ENCODE results near the gene DACH1.

- TF ChIP-seq POLR2AphosphoS5 (IDR thresholded peaks at IDR 0.05) (no peak), POLR2A (IDR thresholded peaks at IDR 0.05) (no peak), EP300 (IDR thresholded peaks at IDR 0.05) (no peak)
- TF ChIP-seq, protein P1, sequence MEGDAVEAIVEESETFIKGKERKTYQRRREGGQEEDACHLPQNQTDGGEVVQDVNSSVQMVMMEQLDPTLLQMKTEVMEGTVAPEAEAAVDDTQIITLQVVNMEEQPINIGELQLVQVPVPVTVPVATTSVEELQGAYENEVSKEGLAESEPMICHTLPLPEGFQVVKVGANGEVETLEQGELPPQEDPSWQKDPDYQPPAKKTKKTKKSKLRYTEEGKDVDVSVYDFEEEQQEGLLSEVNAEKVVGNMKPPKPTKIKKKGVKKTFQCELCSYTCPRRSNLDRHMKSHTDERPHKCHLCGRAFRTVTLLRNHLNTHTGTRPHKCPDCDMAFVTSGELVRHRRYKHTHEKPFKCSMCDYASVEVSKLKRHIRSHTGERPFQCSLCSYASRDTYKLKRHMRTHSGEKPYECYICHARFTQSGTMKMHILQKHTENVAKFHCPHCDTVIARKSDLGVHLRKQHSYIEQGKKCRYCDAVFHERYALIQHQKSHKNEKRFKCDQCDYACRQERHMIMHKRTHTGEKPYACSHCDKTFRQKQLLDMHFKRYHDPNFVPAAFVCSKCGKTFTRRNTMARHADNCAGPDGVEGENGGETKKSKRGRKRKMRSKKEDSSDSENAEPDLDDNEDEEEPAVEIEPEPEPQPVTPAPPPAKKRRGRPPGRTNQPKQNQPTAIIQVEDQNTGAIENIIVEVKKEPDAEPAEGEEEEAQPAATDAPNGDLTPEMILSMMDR (IDR thresholded peaks at IDR 0.05): no peak
Measured at GRCh38 chr13:71503781-71504180, 363.2 kb downstream of the DACH1 start.

All from suprapubic skin (tissue), 4 donors.